Left ventricle myocardium inferior (tissue), 1 donor: ENCODE measurements around the gene PAQR8. TPM values are rescaled to one million over a fixed set of nuclear protein-coding genes. Genes with fewer than 3 reads are reported as not detected.

Source experiments
- DNase-seq: peaks from one replicate; pipeline ENCODE4 v3.0.0-alpha.2; 2020
- H3K27ac ChIP-seq: fragments of 200-600 bp; replicated peaks from 2 replicates; pipeline ENCODE4 v1.8.0; 2021
- H3K27me3 ChIP-seq: fragments of 200-600 bp; 2 replicates; pipeline ENCODE4 v1.8.0; 2021; ENCODE audit warnings: low read depth
- H3K36me3 ChIP-seq: fragments of 200-600 bp; 2 replicates; pipeline ENCODE4 v1.8.0; 2021
- H3K4me1 ChIP-seq: fragments of 200-600 bp; 2 replicates; pipeline ENCODE4 v1.8.0; 2021
- H3K4me3 ChIP-seq: fragments of 200-600 bp; 2 replicates; pipeline ENCODE4 v1.8.0; 2021; ENCODE audit warnings: mild to moderate bottlenecking, moderate library complexity
- H3K9me3 ChIP-seq: fragments of 200-600 bp; replicated peaks from 2 replicates; pipeline ENCODE4 v1.8.0; 2021
- CTCF ChIP-seq: fragments of 200-600 bp; IDR thresholded peaks from 2 replicates; pipeline ENCODE4 v1.8.0; 2021; ENCODE audit warnings: antibody characterized with exemption, mild to moderate bottlenecking, borderline replicate concordance
- intact Hi-C: fragments of 100-400 bp; cut with micrococcal nuclease; formaldehyde crosslinking; loops from one replicate; pipeline ENCODE4 v1.11.0; 2022
- total RNA-seq: library from RNA; stranded (reverse); fragmentation: NEBNext Ultra II Directional; extraction: Animal tissue kit (Norgen Biotek cat#: 25700); gene quantifications from one replicate; pipeline ENCODE4 v1.2.1, GENCODE V29; 2021
- donor health status: DM: no; HTN: yes; CAD: no; lungs with severe emphysema.

Gene PAQR8
- total RNA-seq, 1 donor from 2014 or later = 2.0 TPM

GRCh38 chr6:52337633-52338290 is 24.2 kb upstream of the PAQR8 start:
- Histone ChIP-seq H3K4me3 (no peak overlapping the region), H3K4me1 (no peaks in the 10 kb centered on the region), H3K9me3 (no peaks in the 10 kb centered on the region), H3K27ac (no peak overlapping the region), H3K36me3 (no peaks in the 10 kb centered on the region), H3K27me3 (no peaks in the 10 kb centered on the region)
- TF ChIP-seq CTCF = no peak
- no peak for DNase-seq
- intact Hi-C loops = no loop called here

- TF ChIP-seq CTCF = no peak
- Histone ChIP-seq H3K9me3 (no peaks in the 10 kb centered on the region), H3K36me3 (no peaks in the 10 kb centered on the region), H3K4me3 (no peak overlapping the region), H3K4me1 (no peaks in the 10 kb centered on the region), H3K27ac (no peak overlapping the region), H3K27me3 (peaks cover 4% of the 10 kb centered on the region)
- no peak for DNase-seq
- intact Hi-C loops = no loop called here
Measured at GRCh38 chr6:52340603-52340880, 21.4 kb upstream of the PAQR8 start.

- DNase-seq = no peak
Measured at GRCh38 chr6:52341561-52342260, 20.2 kb upstream of the PAQR8 start.

GRCh38 chr6:52345311-52345710 is 16.6 kb upstream of the PAQR8 start:
- no peak for DNase-seq
- no peaks in the 10 kb centered on the region for H3K36me3 ChIP-seq
- H3K27me3 ChIP-seq = peaks cover 4% of the 10 kb centered on the region
- no peak overlapping the region for H3K27ac ChIP-seq
- H3K9me3 ChIP-seq = no peaks in the 10 kb centered on the region
- TF ChIP-seq CTCF = no peak
- intact Hi-C loops = no loop called here
- no peaks in the 10 kb centered on the region for H3K4me1 ChIP-seq
- no peak overlapping the region for H3K4me3 ChIP-seq

More at GRCh38 chr6:52341561-52342260, 20.2 kb upstream of the PAQR8 start:
- no peak overlapping the region for H3K27ac ChIP-seq
- no peak overlapping the region for H3K4me3 ChIP-seq
- H3K4me1 ChIP-seq = no peaks in the 10 kb centered on the region
- H3K36me3 ChIP-seq = no peaks in the 10 kb centered on the region
- no peak for TF ChIP-seq CTCF
- no peaks in the 10 kb centered on the region for H3K9me3 ChIP-seq
- intact Hi-C loops = no loop called here
- peaks cover 4% of the 10 kb centered on the region for H3K27me3 ChIP-seq

GRCh38 chr6:52346503-52346902 is 15.4 kb upstream of the PAQR8 start:
- DNase-seq = no peak
- Histone ChIP-seq H3K4me3 (no peak overlapping the region), H3K4me1 (no peaks in the 10 kb centered on the region), H3K9me3 (no peaks in the 10 kb centered on the region), H3K27ac (no peak overlapping the region), H3K36me3 (no peaks in the 10 kb centered on the region), H3K27me3 (peaks cover 4% of the 10 kb centered on the region)
- intact Hi-C loops = no loop called here
- no peak for TF ChIP-seq CTCF
